Hematopoietic multipotent progenitor cell treated with erythropoietin and hydrocortisone succinate and interleukin-3 and kit ligand, for 6 days (in vitro differentiated cells): ENCODE measurements around the gene KCNK5.

Experiments used
- DNase-seq: peaks from one replicate; pipeline ENCODE4 v3.0.0-alpha.2; 2015

KCNK5 gene

GRCh38 chr6:39240155-39240757 is 11.0 kb upstream of the KCNK5 start:
- no peak for DNase-seq

- no peak for DNase-seq
Observed at GRCh38 chr6:39239527-39240154, 10.4 kb upstream of the KCNK5 start.

- no peak for DNase-seq
Observed at GRCh38 chr6:39236742-39237141, 7.5 kb upstream of the KCNK5 start.

- no peak for DNase-seq
Observed at GRCh38 chr6:39233333-39233732, 4.1 kb upstream of the KCNK5 start.

- no peak for DNase-seq
Observed at GRCh38 chr6:39231521-39232243, 2.4 kb upstream of the KCNK5 start.

- no peak for DNase-seq
Observed at GRCh38 chr6:39230654-39231035, 1.4 kb upstream of the KCNK5 start.

GRCh38 chr6:39228111-39228971 is 934 bp downstream of the KCNK5 start:
- peak; percentile 41 for DNase-seq

GRCh38 chr6:39227476-39227875 is 1.8 kb downstream of the KCNK5 start:
- DNase-seq: peak; percentile 52

- no peak for DNase-seq
Observed at GRCh38 chr6:39226639-39227329, 2.5 kb downstream of the KCNK5 start.

GRCh38 chr6:39225946-39226437 is 3.3 kb downstream of the KCNK5 start:
- peak; percentile 79 for DNase-seq

- peak; percentile 89 for DNase-seq
Observed at GRCh38 chr6:39225543-39225942, 3.7 kb downstream of the KCNK5 start.

GRCh38 chr6:39224523-39225182 is 4.6 kb downstream of the KCNK5 start:
- DNase-seq: no peak

- peak; percentile 50 for DNase-seq
Observed at GRCh38 chr6:39224011-39224410, 5.3 kb downstream of the KCNK5 start.

- DNase-seq: no peak
Observed at GRCh38 chr6:39223555-39223954, 5.7 kb downstream of the KCNK5 start.

- peak; percentile 62 for DNase-seq
Observed at GRCh38 chr6:39223061-39223460, 6.2 kb downstream of the KCNK5 start.

GRCh38 chr6:39221779-39222641 is 7.3 kb downstream of the KCNK5 start:
- peak; percentile 91 for DNase-seq

GRCh38 chr6:39221115-39221514 is 8.2 kb downstream of the KCNK5 start:
- DNase-seq: no peak

- DNase-seq: peak; percentile 64
Observed at GRCh38 chr6:39218868-39219567, 10.3 kb downstream of the KCNK5 start.

GRCh38 chr6:39217177-39217864 is 12.0 kb downstream of the KCNK5 start:
- DNase-seq: no peak
